ENCODE data around the gene SWAP70. TPM values are rescaled to one million over a fixed set of nuclear protein-coding genes. Genes with fewer than 3 reads are reported as not detected.
"Not testable (repeated sequence)": the region's sequence is repeated elsewhere in the genome, so short reads cannot be mapped to it uniquely, and the experiment has no call there.

The SWAP70 gene
- total RNA-seq, 1 experiment from 2014 or later = 21.1 TPM

GRCh38 chr11:9693801-9694553 lies 30.1 kb downstream of the SWAP70 start:
- TF ChIP-seq CTCF (conservative IDR thresholded peaks at IDR 0.05; ENCODE audit: low read depth, low read length) (no peak), EZH2 (IDR thresholded peaks at IDR 0.05; ENCODE audit: borderline replicate concordance, low read depth, low read length, poor library complexity, severe bottlenecking) (no peak)
- no peak for DNase-seq (ENCODE audit: low spot score)
- H3K36me3 ChIP-seq (ENCODE audit: insufficient read depth, low read length, poor library complexity, severe bottlenecking) = no peaks in the 10 kb centered on the region
- intact Hi-C loops (cut with micrococcal nuclease; ENCODE audit: unreplicated experiment) = no loop called here
- no peaks in the 10 kb centered on the region for H3K27me3 ChIP-seq (replicated peaks; ENCODE audit: insufficient read depth, low read depth, low read length, poor library complexity)
- H3K27ac ChIP-seq (ENCODE audit: low read depth, low read length, poor library complexity, severe bottlenecking) = no peak overlapping the region
- H3K4me3 ChIP-seq (ENCODE audit: low read depth, low read length, poor library complexity, severe bottlenecking) = no peak overlapping the region
- CTCF ChIA-PET = no interaction called here
- BruUV-seq (replicated peaks) = no TSS peak
- no peaks in the 10 kb centered on the region for H3K9me3 ChIP-seq (ENCODE audit: low read depth, low read length, poor library complexity, severe bottlenecking)
- H3K4me1 ChIP-seq (ENCODE audit: insufficient read depth, low read length, poor library complexity, severe bottlenecking) = peaks cover 22% of the 10 kb centered on the region
- POLR2A ChIA-PET (ENCODE audit: low non-redundant PET) = no interaction called here

- H3K4me3 ChIP-seq (ENCODE audit: low read depth, low read length, poor library complexity, severe bottlenecking); CTCF ChIA-PET; H3K27me3 ChIP-seq (replicated peaks; ENCODE audit: insufficient read depth, low read depth, low read length, poor library complexity); H3K36me3 ChIP-seq (ENCODE audit: insufficient read depth, low read length, poor library complexity, severe bottlenecking); H3K9me3 ChIP-seq (ENCODE audit: low read depth, low read length, poor library complexity, severe bottlenecking); DNase-seq (ENCODE audit: low spot score); intact Hi-C loops (cut with micrococcal nuclease; ENCODE audit: unreplicated experiment); BruUV-seq (replicated peaks); H3K27ac ChIP-seq (ENCODE audit: low read depth, low read length, poor library complexity, severe bottlenecking): not testable (repeated sequence)
- POLR2A ChIA-PET (ENCODE audit: low non-redundant PET) = interaction anchor here (0.6 kb wide), 1 partner anchor 36 kb away, joined by 3 read pairs; no protein-coding TSS in a partner anchor
- peaks cover 10% of the 10 kb centered on the region for H3K4me1 ChIP-seq (ENCODE audit: insufficient read depth, low read length, poor library complexity, severe bottlenecking)
Observed at GRCh38 chr11:9695228-9695627, 31.4 kb downstream of the SWAP70 start.

GRCh38 chr11:9697766-9698165 lies 33.9 kb downstream of the SWAP70 start:
- Histone ChIP-seq H3K4me1 (ENCODE audit: insufficient read depth, low read length, poor library complexity, severe bottlenecking) (peaks cover 12% of the 10 kb centered on the region), H3K36me3 (ENCODE audit: insufficient read depth, low read length, poor library complexity, severe bottlenecking) (no peaks in the 10 kb centered on the region), H3K27ac (ENCODE audit: low read depth, low read length, poor library complexity, severe bottlenecking) (no peak overlapping the region), H3K27me3 (replicated peaks; ENCODE audit: insufficient read depth, low read depth, low read length, poor library complexity) (no peaks in the 10 kb centered on the region), H3K4me3 (ENCODE audit: low read depth, low read length, poor library complexity, severe bottlenecking) (no peak overlapping the region), H3K9me3 (ENCODE audit: low read depth, low read length, poor library complexity, severe bottlenecking) (no peaks in the 10 kb centered on the region)
- ChIA-PET POLR2A (ENCODE audit: low non-redundant PET) (no interaction called here), CTCF (no interaction called here)
- no TSS peak for BruUV-seq (replicated peaks)
- no peak for TF ChIP-seq EZH2 (IDR thresholded peaks at IDR 0.05; ENCODE audit: borderline replicate concordance, low read depth, low read length, poor library complexity, severe bottlenecking)
- no peak for TF ChIP-seq CTCF (conservative IDR thresholded peaks at IDR 0.05; ENCODE audit: low read depth, low read length)
- no peak for DNase-seq (ENCODE audit: low spot score)
- intact Hi-C loops (cut with micrococcal nuclease; ENCODE audit: unreplicated experiment) = no loop called here
